HG03139 (cell line): ENCODE results near the gene ARID5B.

ENCODE experiments used
- ATAC-seq: cut with Tn5 transposase; IDR thresholded peaks from one replicate; pipeline ENCODE4 v1.9.1; 2021; ENCODE audit not compliant: unreplicated experiment

The ARID5B gene

GRCh38 chr10:61903221-61903927, 1.9 kb downstream of the ARID5B start:
- ATAC-seq, result peak; percentile 48

DNA sequence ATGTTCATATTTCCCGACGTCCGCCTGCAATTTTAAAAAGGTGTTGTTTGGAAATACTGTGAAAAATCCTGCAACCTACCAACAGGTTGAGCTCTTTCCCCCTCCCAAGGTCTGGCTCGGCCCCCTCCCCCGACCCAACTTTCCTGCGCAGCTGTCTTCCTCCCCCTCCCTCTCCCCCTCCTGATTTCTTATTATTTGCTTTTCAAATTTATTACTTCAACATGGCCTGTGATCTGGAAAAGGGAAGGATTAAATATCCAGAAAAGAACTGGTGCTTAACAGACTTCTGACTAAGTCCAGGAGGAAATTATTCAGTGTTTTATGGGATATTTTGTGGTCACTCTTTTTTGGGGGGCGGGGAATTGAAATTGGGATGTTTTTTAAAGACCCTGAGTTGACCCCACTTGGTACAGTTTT, 2.4 kb downstream of the ARID5B start:
- no peak for ATAC-seq

DNA sequence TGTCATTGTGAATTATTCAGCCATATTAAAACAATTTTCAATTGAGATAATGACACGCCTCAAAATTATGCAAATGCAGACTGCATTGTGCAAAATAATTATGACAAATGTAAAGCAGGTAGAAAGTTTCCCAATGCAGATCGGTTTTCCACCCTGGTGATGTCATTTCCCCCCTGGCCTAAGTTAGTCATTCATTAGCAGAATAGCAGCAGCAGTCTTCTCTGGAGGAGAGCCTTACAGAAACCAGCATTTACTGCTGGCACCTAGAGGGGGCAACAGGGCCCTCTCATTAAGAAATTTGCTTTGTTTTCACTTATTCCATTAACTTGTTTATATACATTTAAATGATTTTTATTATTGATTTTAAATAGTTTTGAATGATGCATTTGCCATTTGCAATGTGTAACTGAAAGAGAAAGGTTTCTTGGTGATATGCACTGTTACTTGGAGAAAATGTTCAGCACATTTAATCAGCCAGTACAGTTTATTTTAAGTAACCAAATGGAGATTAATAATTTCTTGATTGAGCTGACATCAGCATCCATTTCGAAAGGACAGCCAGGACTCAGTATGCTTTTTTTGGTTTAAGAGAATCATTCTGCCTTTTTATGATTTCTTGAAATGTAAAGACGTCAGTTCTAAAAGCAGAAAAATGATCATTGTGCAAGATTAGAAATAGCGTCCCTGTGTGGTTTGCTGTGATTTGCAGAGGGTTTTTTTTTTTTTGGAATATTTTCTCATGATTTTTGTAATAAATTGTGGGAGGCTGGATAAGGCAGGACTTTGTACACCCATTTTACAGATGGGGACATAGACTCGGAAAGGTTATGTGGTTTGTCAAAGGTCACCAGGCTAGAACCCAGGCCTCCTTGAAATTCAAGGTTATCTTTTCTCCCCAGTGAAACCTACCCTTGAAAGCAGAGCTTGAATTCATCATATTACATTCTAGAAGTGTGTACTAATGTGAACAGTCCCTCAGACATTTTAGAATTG, 3.5 kb downstream of the ARID5B start:
- ATAC-seq, result peak; percentile 40

DNA sequence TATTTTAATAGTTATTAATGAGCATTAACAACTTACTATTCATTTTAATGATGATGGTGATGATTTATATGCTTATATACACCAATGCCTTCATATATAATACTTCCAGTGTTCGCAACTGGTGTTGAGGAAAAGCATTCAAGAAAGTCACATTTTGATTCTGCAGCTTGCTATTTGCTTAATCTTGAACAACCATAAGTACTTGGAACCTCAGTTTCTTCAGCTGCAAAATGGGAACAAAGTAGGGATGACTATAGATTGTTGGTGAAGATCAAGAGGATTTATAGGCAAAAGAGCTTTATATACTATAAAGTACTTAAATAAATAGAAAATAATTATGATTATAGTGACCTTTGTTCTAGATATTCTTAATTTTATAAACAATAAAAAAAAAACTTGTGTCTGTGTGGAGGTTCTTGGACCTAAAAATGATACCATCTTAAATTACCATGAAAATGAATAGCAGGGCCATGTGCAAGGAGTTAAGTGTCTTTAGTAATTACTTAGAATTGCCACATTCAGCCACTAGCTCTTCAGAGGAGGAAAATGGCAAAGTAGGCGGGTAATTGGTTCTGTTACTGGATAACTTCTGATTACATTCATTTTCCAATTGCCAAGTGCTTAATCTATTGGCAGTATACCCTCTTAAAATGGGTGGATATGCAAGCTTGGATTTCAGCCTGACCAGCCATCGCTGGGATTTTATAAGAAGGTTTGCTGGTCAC, 4.5 kb downstream of the ARID5B start:
- ATAC-seq, result no peak

- no peak for ATAC-seq
Observed at GRCh38 chr10:61906562-61906901, 5.0 kb downstream of the ARID5B start.

GRCh38 chr10:61907011-61907410, 5.5 kb downstream of the ARID5B start:
- ATAC-seq, result no peak

- ATAC-seq, result no peak
Observed at GRCh38 chr10:61907587-61907986, 6.1 kb downstream of the ARID5B start.

- no peak for ATAC-seq
Observed at GRCh38 chr10:61910226-61910805, 8.8 kb downstream of the ARID5B start.

- no peak for ATAC-seq
Observed at GRCh38 chr10:61910894-61911293, 9.4 kb downstream of the ARID5B start.

DNA sequence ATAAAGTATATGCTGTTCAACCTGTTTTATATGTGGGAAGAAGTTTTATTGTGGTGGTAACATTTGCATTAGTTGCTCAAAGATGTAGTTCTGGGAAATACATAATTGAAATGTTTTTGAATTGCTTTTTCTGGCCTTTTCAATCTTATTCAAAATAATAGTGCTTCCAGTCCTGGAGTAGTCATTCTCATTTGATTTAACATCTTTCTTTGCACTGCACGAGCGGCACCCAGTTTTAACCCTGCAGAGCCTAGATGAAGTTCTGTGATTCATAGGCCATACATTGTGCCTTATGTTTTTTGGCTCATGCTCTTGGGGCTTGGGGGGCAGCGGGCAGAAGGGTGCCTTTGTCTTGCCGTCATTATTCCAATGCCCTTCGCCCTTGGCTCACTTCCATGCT, 9.9 kb downstream of the ARID5B start:
- ATAC-seq, result no peak

DNA sequence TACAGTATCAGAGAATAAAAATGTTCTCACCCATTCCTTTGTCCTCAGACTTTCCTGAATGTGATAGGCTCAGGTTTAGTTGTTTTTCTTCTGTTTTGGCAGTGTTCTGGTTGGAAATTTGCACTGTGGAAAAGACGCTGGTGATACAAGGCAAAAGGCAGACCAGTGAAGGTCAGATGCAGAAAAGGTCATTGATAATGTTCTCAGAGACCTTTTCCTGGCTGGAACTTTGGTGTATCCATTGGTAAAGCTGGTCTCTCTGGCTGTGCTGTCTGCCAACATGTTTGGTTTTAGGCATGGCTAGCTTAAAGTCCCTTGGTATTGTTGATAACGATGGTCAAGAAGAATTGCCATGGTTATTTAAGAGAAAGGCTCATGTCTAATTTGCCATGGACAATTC, 11.5 kb downstream of the ARID5B start:
- ATAC-seq, result no peak

DNA sequence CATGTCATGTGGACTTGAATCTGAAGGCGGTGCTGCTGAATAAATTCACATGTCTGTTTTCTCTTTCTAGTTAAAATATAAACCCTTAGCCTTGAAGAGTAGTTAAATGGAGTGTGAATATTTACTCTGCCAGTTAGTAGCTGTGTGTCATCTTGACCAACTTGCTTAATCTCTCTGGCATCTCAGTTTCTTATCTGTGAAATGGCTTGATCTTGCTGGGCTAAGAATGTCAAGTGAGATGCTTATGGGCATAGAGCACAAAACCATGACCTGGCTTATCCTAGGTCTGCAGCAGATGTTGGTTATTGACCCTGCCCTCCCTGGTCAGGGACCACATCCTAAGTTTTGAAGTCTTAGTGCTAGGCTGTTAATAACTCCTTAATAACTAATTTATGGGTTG, 16.6 kb downstream of the ARID5B start:
- ATAC-seq, result no peak

DNA sequence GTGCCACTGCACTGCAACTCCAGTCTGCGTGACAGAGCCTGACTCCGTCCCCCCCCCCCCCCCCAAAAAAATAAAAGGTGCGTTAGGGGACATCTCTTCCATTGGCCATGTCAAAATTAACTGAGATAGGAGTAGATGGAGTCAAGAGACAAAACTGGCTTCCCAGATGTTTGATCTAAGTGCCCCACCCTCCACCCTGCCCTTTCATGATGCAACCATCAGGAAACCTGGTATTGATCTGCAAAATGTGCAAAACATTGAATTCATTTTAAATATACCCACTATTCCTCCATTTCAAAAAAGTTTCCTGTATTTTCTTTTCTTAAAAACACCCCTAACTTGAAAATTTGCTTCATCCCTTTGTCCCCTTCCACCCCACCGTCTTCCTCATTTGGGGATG, 17.5 kb downstream of the ARID5B start:
- ATAC-seq, result no peak

GRCh38 chr10:61919646-61920215, 18.2 kb downstream of the ARID5B start:
- ATAC-seq, result no peak

DNA sequence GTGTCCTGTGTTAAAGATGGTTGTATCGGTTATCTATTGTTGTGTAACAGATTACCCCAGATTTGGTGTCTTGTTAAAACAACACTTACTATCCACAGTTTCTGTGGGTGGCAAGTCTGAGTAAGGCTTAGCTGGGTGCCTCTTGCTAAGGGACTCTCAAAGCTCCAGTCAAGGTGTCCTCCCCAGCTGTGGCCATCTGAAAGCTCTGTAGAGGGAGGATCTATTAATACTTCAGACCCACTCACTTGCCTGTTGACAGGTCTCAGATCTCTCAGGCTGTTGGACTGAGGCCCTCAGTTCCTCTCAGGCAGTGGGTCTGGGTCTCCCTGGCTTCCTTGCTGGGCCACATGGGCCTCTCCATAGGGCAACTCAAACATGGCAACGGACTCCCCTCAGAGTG, 19.6 kb downstream of the ARID5B start:
- no peak for ATAC-seq

- ATAC-seq, result no peak
Observed at GRCh38 chr10:61923210-61923949, 21.9 kb downstream of the ARID5B start.

DNA sequence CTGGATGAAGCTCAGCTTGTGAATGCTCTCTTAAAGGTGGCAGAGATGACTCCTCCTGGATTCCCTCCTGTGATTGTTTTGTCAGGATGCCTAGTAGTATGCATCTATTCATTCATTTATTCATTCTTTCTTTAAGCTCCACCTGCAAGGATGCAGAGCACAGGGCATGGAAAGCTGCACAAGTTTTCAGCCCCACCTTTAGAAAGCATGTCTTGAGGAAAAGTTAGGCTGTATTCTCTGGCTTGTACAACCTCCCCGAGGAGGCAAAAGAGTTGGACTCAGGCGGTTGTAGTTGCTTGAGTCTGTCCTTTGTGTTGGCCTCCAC, 22.4 kb downstream of the ARID5B start:
- ATAC-seq, result no peak

GRCh38 chr10:61929555-61929954, 28.1 kb downstream of the ARID5B start:
- ATAC-seq, result no peak

- ATAC-seq, result no peak
Observed at GRCh38 chr10:61931620-61932332, 30.3 kb downstream of the ARID5B start.
